ENCODE data around the gene LHFPL6. TPM values are rescaled to one million over a fixed set of nuclear protein-coding genes. Genes with fewer than 3 reads are reported as not detected.

LHFPL6 gene
- total and polyA plus RNA-seq, 10 donors = 6.9 to 49.0 (median 30.5) TPM

- no peak for TF ChIP-seq POLR2AphosphoS5 (IDR thresholded peaks at IDR 0.05)
- no peak for TF ChIP-seq POLR2A (IDR thresholded peaks at IDR 0.05)
- no peak for TF ChIP-seq CTCF (IDR thresholded peaks at IDR 0.05 in 8 of 11, conservative IDR thresholded peaks at IDR 0.05 in 3 of 11)
- intact Hi-C loops (cut with DNase I; ENCODE audit: low total_unique reads) = no loop called here
- Histone ChIP-seq H3K27ac (no peak overlapping the region), H3K4me1 (no peaks in the 10 kb centered on the region), H3K36me3 (no peaks in the 10 kb centered on the region), H3K4me3 (no peak overlapping the region), H3K9me3 (peaks cover 0 to 20% (median 6%) of the 10 kb centered on the region in 8 donors), H3K27me3 (replicated peaks in 1 of 7) (no peaks in the 10 kb centered on the region)
- 87 to 97% (median 93%) methylated on average over 2 of the region's 2 CpGs for WGBS, 5 donors
- DNase-seq = no peak
Measured at GRCh38 chr13:39330504-39330903, 272.5 kb downstream of the LHFPL6 start.

DNA sequence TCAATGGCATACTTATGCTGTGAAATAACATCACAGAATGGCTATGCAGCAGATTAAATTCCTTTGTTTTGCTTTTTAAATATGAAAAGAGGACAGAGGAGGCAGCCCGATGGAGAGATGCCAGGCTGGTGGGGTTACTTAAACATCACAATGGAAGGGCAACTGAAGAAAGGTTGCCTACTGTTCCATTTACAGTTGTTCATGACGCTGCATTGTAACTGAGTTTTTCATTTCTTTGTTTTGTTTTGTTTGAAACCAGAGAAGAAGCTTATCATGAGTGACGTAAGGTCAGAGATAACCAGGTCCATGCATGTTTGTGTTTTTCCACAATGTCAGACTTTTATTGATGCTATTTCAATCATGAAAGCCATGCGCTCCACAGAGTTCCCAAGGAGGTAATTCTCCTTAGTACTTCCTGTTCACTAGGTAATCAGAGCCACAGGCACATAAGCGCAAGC lies 273.8 kb downstream of the LHFPL6 start:
- Histone ChIP-seq H3K27ac (no peak overlapping the region), H3K27me3 (replicated peaks in 1 of 7) (no peaks in the 10 kb centered on the region), H3K9me3 (peaks cover 0 to 19% (median 6%) of the 10 kb centered on the region in 8 donors), H3K36me3 (no peaks in the 10 kb centered on the region), H3K4me1 (no peaks in the 10 kb centered on the region), H3K4me3 (no peak overlapping the region)
- WGBS, 5 donors = 81 to 90% (median 86%) methylated on average over 5 of the region's 5 CpGs
- intact Hi-C loops (cut with DNase I; ENCODE audit: low total_unique reads) = no loop called here
- no peak for DNase-seq
- TF ChIP-seq POLR2A (IDR thresholded peaks at IDR 0.05) (no peak), CTCF (IDR thresholded peaks at IDR 0.05 in 8 of 11, conservative IDR thresholded peaks at IDR 0.05 in 3 of 11) (no peak), POLR2AphosphoS5 (IDR thresholded peaks at IDR 0.05) (no peak)

- intact Hi-C loops (cut with DNase I; ENCODE audit: low total_unique reads) = no loop called here
- no peak overlapping the region for H3K4me3 ChIP-seq
- no peaks in the 10 kb centered on the region for H3K36me3 ChIP-seq
- H3K27ac ChIP-seq = no peak overlapping the region
- DNase-seq = no peak
- peaks cover 0 to 5% (median 0%) of the 10 kb centered on the region in 8 donors for H3K9me3 ChIP-seq
- 78 to 94% (median 84%) methylated on average over 1 of the region's 1 CpG for WGBS, 5 donors
- H3K27me3 ChIP-seq (replicated peaks in 1 of 7) = no peaks in the 10 kb centered on the region
- TF ChIP-seq CTCF (IDR thresholded peaks at IDR 0.05 in 8 of 11, conservative IDR thresholded peaks at IDR 0.05 in 3 of 11) = no peak
- no peak for TF ChIP-seq POLR2AphosphoS5 (IDR thresholded peaks at IDR 0.05)
- TF ChIP-seq POLR2A (IDR thresholded peaks at IDR 0.05) = no peak
- H3K4me1 ChIP-seq = no peaks in the 10 kb centered on the region
Measured at GRCh38 chr13:39327172-39327479, 275.9 kb downstream of the LHFPL6 start.

DNA sequence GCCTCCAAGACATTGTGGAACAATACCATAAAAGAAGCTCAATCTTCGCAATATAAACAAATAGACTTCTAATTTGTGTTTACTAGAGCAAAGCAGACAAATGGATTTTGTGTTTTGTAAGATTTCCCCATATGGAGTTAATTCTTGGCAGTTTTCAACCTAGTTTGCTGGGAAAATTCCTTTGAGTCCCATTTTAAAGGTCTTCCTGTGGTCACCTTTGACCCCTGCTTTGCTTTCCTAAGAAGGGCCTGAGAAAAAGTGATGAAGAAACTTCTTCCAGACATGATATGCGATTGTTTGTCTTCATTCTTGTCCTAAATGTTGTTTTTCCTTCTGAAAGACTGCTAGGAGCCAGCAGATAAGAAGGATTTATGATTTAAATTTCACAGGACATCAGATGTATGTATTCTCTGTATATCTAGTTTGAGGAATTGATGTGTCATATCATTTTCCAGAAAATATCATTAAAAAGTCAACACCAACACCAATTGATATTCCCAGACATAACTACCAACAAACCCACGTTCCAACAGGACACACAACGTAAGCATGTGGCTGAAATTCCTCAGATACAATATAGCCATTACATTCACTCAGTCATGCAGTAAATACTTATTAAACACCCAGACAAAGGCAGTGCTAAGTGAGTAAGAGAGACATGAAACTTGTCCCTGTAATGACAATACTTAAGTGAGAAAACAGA lies 276.4 kb downstream of the LHFPL6 start:
- Histone ChIP-seq H3K27me3 (replicated peaks in 1 of 7) (no peaks in the 10 kb centered on the region), H3K4me1 (no peaks in the 10 kb centered on the region), H3K4me3 (no peak overlapping the region), H3K36me3 (no peaks in the 10 kb centered on the region), H3K27ac (no peak overlapping the region), H3K9me3 (peaks cover 0 to 5% (median 0%) of the 10 kb centered on the region in 8 donors)
- intact Hi-C loops (cut with DNase I; ENCODE audit: low total_unique reads) = no loop called here
- TF ChIP-seq POLR2AphosphoS5 (IDR thresholded peaks at IDR 0.05) (no peak), CTCF (IDR thresholded peaks at IDR 0.05 in 8 of 11, conservative IDR thresholded peaks at IDR 0.05 in 3 of 11) (no peak), POLR2A (IDR thresholded peaks at IDR 0.05) (no peak)
- no peak for DNase-seq
- WGBS, 5 donors = 62 to 82% (median 78%) methylated on average over 4 of the region's 4 CpGs
